ENCODE results near the gene ABRACL. TPM values are rescaled to one million over a fixed set of nuclear protein-coding genes. Genes with fewer than 3 reads are reported as not detected.

ABRACL gene
- total and polyA plus RNA-seq, 9 of the 15 experiments (the other 6 are each of a cell fraction or from before 2014, with no cell fraction given), result 1.1 to 5.2 (median 1.9) TPM

DNA sequence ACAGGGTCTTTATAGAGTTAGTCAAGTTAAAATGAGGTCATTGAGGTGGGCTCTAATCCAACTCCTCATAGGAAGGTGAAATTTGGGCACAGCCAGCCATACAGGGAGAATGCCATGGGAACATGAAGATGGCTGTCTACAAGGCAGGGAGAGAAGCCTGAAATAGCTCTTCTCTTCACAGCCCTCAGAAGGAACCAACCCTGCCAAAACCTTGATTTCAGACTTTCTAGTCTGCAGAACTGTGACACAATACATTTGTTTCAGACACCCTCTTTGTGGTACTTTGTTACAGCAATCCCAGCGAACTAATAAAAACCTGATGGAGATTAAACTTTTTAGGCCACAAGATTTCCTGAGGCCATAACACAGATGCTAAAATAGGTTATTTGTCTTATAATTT lies 63.3 kb downstream of the ABRACL start:
- 0% methylated on average over 1 of the region's 1 CpG for WGBS (ENCODE audit: insufficient coverage, low coverage, missing lambda C conversion rate)
- no peak for FAIRE-seq
- ATAC-seq, result no peak
- H3K36me3 ChIP-seq (ENCODE audit: control insufficient read depth, insufficient read depth, low read length), result no peaks in the 10 kb centered on the region
- no peaks in the 10 kb centered on the region for H3K9me1 ChIP-seq (ENCODE audit: control insufficient read depth, insufficient read depth, low read length)
- TF ChIP-seq ESRRB (CRISPR knock-in tag; IDR thresholded peaks at IDR 0.05; ENCODE audit: borderline replicate concordance), result no peak
- TF ChIP-seq JUND (IDR thresholded peaks at IDR 0.05; ENCODE audit: borderline replicate concordance, low read depth, low read length), result no peak
- TF ChIP-seq JUND (tag; IDR thresholded peaks at IDR 0.05; ENCODE audit: borderline replicate concordance, low read depth, low read length), result no peak
- no peak for TF ChIP-seq NBN (IDR thresholded peaks at IDR 0.05; ENCODE audit: low read depth)
- TF ChIP-seq ATF1 (CRISPR knock-in tag; IDR thresholded peaks at IDR 0.05), result no peak
- no peak for TF ChIP-seq ATF1 (tag; IDR thresholded peaks at IDR 0.05)
- TF ChIP-seq MAFK (IDR thresholded peaks at IDR 0.05; ENCODE audit: low read length), result no peak
- in situ Hi-C loops (cut with MboI), result no loop called here
- H3K4me3 ChIP-seq, result no peak overlapping the region
- no peak overlapping the region for H3K9ac ChIP-seq (ENCODE audit: insufficient read depth in 1 of 2, low read depth in 2 of 2, low read length in 2 of 2)
- H3K27me3 ChIP-seq (ENCODE audit: control insufficient read depth in 2 of 2, insufficient read depth in 2 of 2, low read length in 2 of 2), result no peaks in the 10 kb centered on the region; a peak in 1 of 5 replicates
- no peak overlapping the region for H2AFZ ChIP-seq (ENCODE audit: low read depth, low read length)
- intact Hi-C loops (cut with micrococcal nuclease), result no loop called here
- no peak for DNase-seq (ENCODE audit: extremely low read depth in 1 of 4, low spot score in 3 of 4)
- H3K79me2 ChIP-seq (ENCODE audit: control insufficient read depth, insufficient read depth, low read length), result no peaks in the 10 kb centered on the region
- ChIA-PET CTCF (ENCODE audit: low intra/inter-chr PET ratio) (no interaction called here), POLR2A (no interaction called here)
- H4K20me1 ChIP-seq (replicated peaks; ENCODE audit: control insufficient read depth, insufficient read depth, low read length), result no peaks in the 10 kb centered on the region
- no peaks in the 10 kb centered on the region for H3K4me1 ChIP-seq (replicated peaks in 1 of 2; ENCODE audit: control insufficient read depth in 2 of 2, insufficient read depth in 2 of 2, low read length in 2 of 2)
- no peak overlapping the region for H3K4me2 ChIP-seq (ENCODE audit: insufficient read depth, low read length)
- H3K27ac ChIP-seq (ENCODE audit: extremely low read depth, low read depth, low read length), result no peak overlapping the region
- BruUV-seq (replicated peaks), result no TSS peak
- H3K9me3 ChIP-seq (replicated peaks; ENCODE audit: control insufficient read depth, insufficient read depth, low read depth, low read length), result no peaks in the 10 kb centered on the region

Other genes starting within 250 kb of the ABRACL start
- not detected in 2 replicates for gene ECT2L, start 232.7 kb upstream of the ABRACL start, total RNA-seq (2014; rRNA removed)
- gene ECT2L, start 232.7 kb upstream of the ABRACL start, total RNA-seq (2014; rRNA removed; fragmentation: Illumina TruSeq; extraction: Trizol), result not detected in 2 replicates
- gene ECT2L, start 232.7 kb upstream of the ABRACL start, total RNA-seq (2015; rRNA removed; fragmentation: Illumina TruSeq; extraction: Trizol), result not detected in 2 replicates
- gene ECT2L, start 232.7 kb upstream of the ABRACL start, total RNA-seq (2021), result not detected in 2 replicates
- gene ECT2L, start 232.7 kb upstream of the ABRACL start, polyA plus RNA-seq (2011; rRNA removed), result not detected in 2 replicates
- gene ECT2L, start 232.7 kb upstream of the ABRACL start, polyA plus RNA-seq (2014; fragmentation: Illumina TruSeq; extraction: Trizol), result not detected in 2 replicates
- gene ECT2L, start 232.7 kb upstream of the ABRACL start, polyA plus RNA-seq (2014; fragmentation: Nextera tagmentation; extraction: Ambion mirVana), result under 1 TPM; 0.03 to 0.04 TPM
- gene ECT2L, start 232.7 kb upstream of the ABRACL start, polyA plus RNA-seq (2014; rRNA removed), result not detected in 2 replicates
- 18.3 and 23.2 TPM in 2 replicates for gene REPS1, start 40.5 kb upstream of the ABRACL start, total RNA-seq (2014; rRNA removed)
- gene REPS1, start 40.5 kb upstream of the ABRACL start, total RNA-seq (2014; rRNA removed; fragmentation: Illumina TruSeq; extraction: Trizol), result 31.2 and 32.5 TPM in 2 replicates
- gene REPS1, start 40.5 kb upstream of the ABRACL start, total RNA-seq (2015; rRNA removed; fragmentation: Illumina TruSeq; extraction: Trizol), result 32.9 and 34.6 TPM in 2 replicates
- 29.3 and 30.0 TPM in 2 replicates for gene REPS1, start 40.5 kb upstream of the ABRACL start, total RNA-seq (2021)
- gene REPS1, start 40.5 kb upstream of the ABRACL start, polyA plus RNA-seq (2011; rRNA removed), result 27.8 and 30.8 TPM in 2 replicates
- gene REPS1, start 40.5 kb upstream of the ABRACL start, polyA plus RNA-seq (2014; fragmentation: Illumina TruSeq; extraction: Trizol), result 30.5 and 36.0 TPM in 2 replicates
- gene REPS1, start 40.5 kb upstream of the ABRACL start, polyA plus RNA-seq (2014; fragmentation: Nextera tagmentation; extraction: Ambion mirVana), result 10 to 100 TPM in 1 of 2 experiments, 1 to 10 TPM in 1; 7.9 to 11.4 TPM
- 20.5 and 23.3 TPM in 2 replicates for gene REPS1, start 40.5 kb upstream of the ABRACL start, polyA plus RNA-seq (2014; rRNA removed)
- 1.8 TPM in 2 replicates for gene HECA, start 106.3 kb downstream of the ABRACL start, total RNA-seq (2014; rRNA removed)
- gene HECA, start 106.3 kb downstream of the ABRACL start, total RNA-seq (2014; rRNA removed; fragmentation: Illumina TruSeq; extraction: Trizol), result 1.2 and 1.5 TPM in 2 replicates
- 0.57 and 0.83 TPM in 2 replicates for gene HECA, start 106.3 kb downstream of the ABRACL start, total RNA-seq (2015; rRNA removed; fragmentation: Illumina TruSeq; extraction: Trizol)
- gene HECA, start 106.3 kb downstream of the ABRACL start, total RNA-seq (2021), result 1.6 and 2.3 TPM in 2 replicates
- 1.6 and 1.7 TPM in 2 replicates for gene HECA, start 106.3 kb downstream of the ABRACL start, polyA plus RNA-seq (2011; rRNA removed)
- 1.1 and 1.7 TPM in 2 replicates for gene HECA, start 106.3 kb downstream of the ABRACL start, polyA plus RNA-seq (2014; fragmentation: Illumina TruSeq; extraction: Trizol)
- under 1 TPM; 0.31 to 0.58 TPM for gene HECA, start 106.3 kb downstream of the ABRACL start, polyA plus RNA-seq (2014; fragmentation: Nextera tagmentation; extraction: Ambion mirVana)
- 0.77 and 1.1 TPM in 2 replicates for gene HECA, start 106.3 kb downstream of the ABRACL start, polyA plus RNA-seq (2014; rRNA removed)

All from K562 (cell line).